PFSK-1 (cell line): ENCODE measurements around the gene RHOV.

Source experiments
- FOXP2 ChIP-seq: optimal IDR thresholded peaks from 2 replicates; pipeline ENCODE3; 2011; ENCODE audit warnings: borderline replicate concordance, control low read depth, inconsistent platforms; ENCODE audit not compliant: insufficient read depth; ENCODE audit errors: extremely low read length, extremely low read depth
- POLR2AphosphoS5 ChIP-seq: IDR thresholded peaks from 2 replicates; pipeline ENCODE4 v1.6.1; 2012; ENCODE audit warnings: low read depth, mild to moderate bottlenecking, control low read depth, low read length, moderate library complexity
- SIN3A ChIP-seq: IDR thresholded peaks from 2 replicates; pipeline ENCODE4 v1.6.1; 2012; ENCODE audit warnings: mild to moderate bottlenecking, low read length, moderate library complexity, borderline replicate concordance; ENCODE audit not compliant: insufficient read depth
- TAF1 ChIP-seq: IDR thresholded peaks from 2 replicates; pipeline ENCODE4 v1.6.1; 2012; ENCODE audit warnings: low read length, control low read depth, borderline replicate concordance; ENCODE audit not compliant: insufficient read depth
- TF ChIP-seq, protein P1 (sequence below), 2 experiments: IDR thresholded peaks; 2 replicates each; pipeline versions ENCODE4 v1.6.1 to v1.8.0; 2011 to 2012; ENCODE audit warnings: low read depth in 2 of 2, low read length in 2 of 2, control low read depth in 1 of 2, inconsistent platforms in 1 of 2, mild to moderate bottlenecking in 1 of 2, moderate library complexity in 1 of 2; ENCODE audit not compliant: insufficient read depth in 1 of 2

DNA sequence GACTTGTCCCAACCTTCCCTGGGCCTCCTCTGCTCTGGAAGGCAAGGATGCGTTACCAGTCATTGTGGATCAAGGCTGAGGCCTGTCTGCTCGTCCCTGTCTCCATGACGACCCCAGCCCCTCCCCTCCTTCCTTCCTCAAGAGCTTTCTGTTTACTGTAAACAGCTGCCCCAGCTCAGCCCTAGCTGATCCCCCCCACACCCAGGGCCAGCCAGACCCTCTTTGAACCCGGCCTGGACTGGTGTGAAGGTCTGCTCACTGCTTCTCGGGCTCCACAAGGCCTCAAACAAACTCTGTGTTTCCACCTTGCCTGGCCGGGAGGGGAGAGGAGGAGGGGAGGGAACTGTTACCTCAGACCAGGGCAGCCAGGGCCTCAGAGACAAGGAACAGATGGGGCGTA is 37.1 kb upstream of the RHOV start:
- TF ChIP-seq, protein P1, sequence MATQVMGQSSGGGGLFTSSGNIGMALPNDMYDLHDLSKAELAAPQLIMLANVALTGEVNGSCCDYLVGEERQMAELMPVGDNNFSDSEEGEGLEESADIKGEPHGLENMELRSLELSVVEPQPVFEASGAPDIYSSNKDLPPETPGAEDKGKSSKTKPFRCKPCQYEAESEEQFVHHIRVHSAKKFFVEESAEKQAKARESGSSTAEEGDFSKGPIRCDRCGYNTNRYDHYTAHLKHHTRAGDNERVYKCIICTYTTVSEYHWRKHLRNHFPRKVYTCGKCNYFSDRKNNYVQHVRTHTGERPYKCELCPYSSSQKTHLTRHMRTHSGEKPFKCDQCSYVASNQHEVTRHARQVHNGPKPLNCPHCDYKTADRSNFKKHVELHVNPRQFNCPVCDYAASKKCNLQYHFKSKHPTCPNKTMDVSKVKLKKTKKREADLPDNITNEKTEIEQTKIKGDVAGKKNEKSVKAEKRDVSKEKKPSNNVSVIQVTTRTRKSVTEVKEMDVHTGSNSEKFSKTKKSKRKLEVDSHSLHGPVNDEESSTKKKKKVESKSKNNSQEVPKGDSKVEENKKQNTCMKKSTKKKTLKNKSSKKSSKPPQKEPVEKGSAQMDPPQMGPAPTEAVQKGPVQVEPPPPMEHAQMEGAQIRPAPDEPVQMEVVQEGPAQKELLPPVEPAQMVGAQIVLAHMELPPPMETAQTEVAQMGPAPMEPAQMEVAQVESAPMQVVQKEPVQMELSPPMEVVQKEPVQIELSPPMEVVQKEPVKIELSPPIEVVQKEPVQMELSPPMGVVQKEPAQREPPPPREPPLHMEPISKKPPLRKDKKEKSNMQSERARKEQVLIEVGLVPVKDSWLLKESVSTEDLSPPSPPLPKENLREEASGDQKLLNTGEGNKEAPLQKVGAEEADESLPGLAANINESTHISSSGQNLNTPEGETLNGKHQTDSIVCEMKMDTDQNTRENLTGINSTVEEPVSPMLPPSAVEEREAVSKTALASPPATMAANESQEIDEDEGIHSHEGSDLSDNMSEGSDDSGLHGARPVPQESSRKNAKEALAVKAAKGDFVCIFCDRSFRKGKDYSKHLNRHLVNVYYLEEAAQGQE (IDR thresholded peaks at IDR 0.05; ENCODE audit: insufficient read depth in 1 of 2, low read depth in 2 of 2, low read length in 2 of 2) = no peak
- TF ChIP-seq TAF1 (no peak), POLR2AphosphoS5 (no peak), SIN3A (no peak), FOXP2 (no peak)
